Bronchial epithelial cell (primary cell): Measurements from ENCODE around the gene RPGR. TPM values are rescaled to one million over a fixed set of nuclear protein-coding genes. Genes with fewer than 3 reads are reported as not detected.

Source experiments
- DNase-seq: peaks from one replicate; pipeline ENCODE4 v3.0.0-alpha.2; 2010; ENCODE audit warnings: low read depth
- FAIRE-seq: peaks from 2 replicates; lab custom pipeline; 2011; peaks lifted over from hg19 to GRCh38; lab: Jason Lieb, UNC
- H3K27me3 ChIP-seq: 2 replicates; pipeline ENCODE4 v1.5.1; 2011; ENCODE audit warnings: low read length; ENCODE audit not compliant: control insufficient read depth, insufficient read depth
- H3K36me3 ChIP-seq: 2 replicates; pipeline ENCODE4 v1.5.1; 2011; ENCODE audit warnings: low read length; ENCODE audit not compliant: control insufficient read depth, insufficient read depth
- H3K4me3 ChIP-seq: 2 replicates; pipeline ENCODE4 v1.5.1; 2011; ENCODE audit warnings: mild to moderate bottlenecking, low read depth, low read length, control low read depth
- CTCF ChIP-seq: IDR thresholded peaks from 2 replicates; pipeline ENCODE4 v1.5.1; 2011; ENCODE audit warnings: mild to moderate bottlenecking, moderate library complexity, low read length, control low read depth, inconsistent platforms; ENCODE audit not compliant: insufficient read depth, severe bottlenecking
- total RNA-seq: library from RNA; depleted of rRNA; stranded (reverse); fragments of >200 nt; gene quantifications from 2 replicates; pipeline ENCODE4 v1.2.1, GENCODE V29; 2014

RPGR gene
- total RNA-seq = 6.5 and 8.2 TPM in 2 replicates

GRCh38 chrX:38327007-38327774 lies at the start of gene RPGR:
TSS of gene RPGR (minus strand) at chrX:38327509. CDS start at chrX:38327367, 142 bp downstream.
- H3K27me3 ChIP-seq = no peaks in the 10 kb centered on the region
- peak; percentile 78 for DNase-seq
- no peaks in the 10 kb centered on the region for H3K36me3 ChIP-seq
- peak; percentile 91 for TF ChIP-seq CTCF
- H3K4me3 ChIP-seq = peak within 1 kb of the TSS; percentile 64
- FAIRE-seq = no peak

- DNase-seq (no peak), FAIRE-seq (no peak)
- Histone ChIP-seq H3K36me3 (no peaks in the 10 kb centered on the region), H3K27me3 (no peaks in the 10 kb centered on the region), H3K4me3 (no peak overlapping the region)
- no peak for TF ChIP-seq CTCF
Measured at GRCh38 chrX:38376747-38377146, 49.4 kb upstream of the RPGR start.

GRCh38 chrX:38375891-38376290 lies 48.6 kb upstream of the RPGR start:
- TF ChIP-seq CTCF = peak; percentile 51
- FAIRE-seq (peak; percentile 50), DNase-seq (peak; percentile 15)

GRCh38 chrX:38374431-38374830 lies 47.1 kb upstream of the RPGR start:
- H3K4me3 ChIP-seq = no peak overlapping the region
- FAIRE-seq = no peak
- H3K36me3 ChIP-seq = no peaks in the 10 kb centered on the region
- H3K27me3 ChIP-seq = no peaks in the 10 kb centered on the region
- DNase-seq = no peak
- TF ChIP-seq CTCF = no peak

More at GRCh38 chrX:38375891-38376290, 48.6 kb upstream of the RPGR start:
- Histone ChIP-seq H3K4me3 (no peak overlapping the region), H3K27me3 (no peaks in the 10 kb centered on the region), H3K36me3 (no peaks in the 10 kb centered on the region)

- no peak for DNase-seq
- H3K36me3 ChIP-seq = no peaks in the 10 kb centered on the region
- no peak overlapping the region for H3K4me3 ChIP-seq
- no peaks in the 10 kb centered on the region for H3K27me3 ChIP-seq
- FAIRE-seq = no peak
- no peak for TF ChIP-seq CTCF
Measured at GRCh38 chrX:38371641-38372040, 44.3 kb upstream of the RPGR start.
